ENCODE measurements around the gene HAP1.
"Not testable (repeated sequence)": the region's sequence is repeated elsewhere in the genome, so short reads cannot be mapped to it uniquely, and the experiment has no call there.

The HAP1 gene, protein sequence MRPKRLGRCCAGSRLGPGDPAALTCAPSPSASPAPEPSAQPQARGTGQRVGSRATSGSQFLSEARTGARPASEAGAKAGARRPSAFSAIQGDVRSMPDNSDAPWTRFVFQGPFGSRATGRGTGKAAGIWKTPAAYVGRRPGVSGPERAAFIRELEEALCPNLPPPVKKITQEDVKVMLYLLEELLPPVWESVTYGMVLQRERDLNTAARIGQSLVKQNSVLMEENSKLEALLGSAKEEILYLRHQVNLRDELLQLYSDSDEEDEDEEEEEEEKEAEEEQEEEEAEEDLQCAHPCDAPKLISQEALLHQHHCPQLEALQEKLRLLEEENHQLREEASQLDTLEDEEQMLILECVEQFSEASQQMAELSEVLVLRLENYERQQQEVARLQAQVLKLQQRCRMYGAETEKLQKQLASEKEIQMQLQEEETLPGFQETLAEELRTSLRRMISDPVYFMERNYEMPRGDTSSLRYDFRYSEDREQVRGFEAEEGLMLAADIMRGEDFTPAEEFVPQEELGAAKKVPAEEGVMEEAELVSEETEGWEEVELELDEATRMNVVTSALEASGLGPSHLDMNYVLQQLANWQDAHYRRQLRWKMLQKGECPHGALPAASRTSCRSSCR

DNA sequence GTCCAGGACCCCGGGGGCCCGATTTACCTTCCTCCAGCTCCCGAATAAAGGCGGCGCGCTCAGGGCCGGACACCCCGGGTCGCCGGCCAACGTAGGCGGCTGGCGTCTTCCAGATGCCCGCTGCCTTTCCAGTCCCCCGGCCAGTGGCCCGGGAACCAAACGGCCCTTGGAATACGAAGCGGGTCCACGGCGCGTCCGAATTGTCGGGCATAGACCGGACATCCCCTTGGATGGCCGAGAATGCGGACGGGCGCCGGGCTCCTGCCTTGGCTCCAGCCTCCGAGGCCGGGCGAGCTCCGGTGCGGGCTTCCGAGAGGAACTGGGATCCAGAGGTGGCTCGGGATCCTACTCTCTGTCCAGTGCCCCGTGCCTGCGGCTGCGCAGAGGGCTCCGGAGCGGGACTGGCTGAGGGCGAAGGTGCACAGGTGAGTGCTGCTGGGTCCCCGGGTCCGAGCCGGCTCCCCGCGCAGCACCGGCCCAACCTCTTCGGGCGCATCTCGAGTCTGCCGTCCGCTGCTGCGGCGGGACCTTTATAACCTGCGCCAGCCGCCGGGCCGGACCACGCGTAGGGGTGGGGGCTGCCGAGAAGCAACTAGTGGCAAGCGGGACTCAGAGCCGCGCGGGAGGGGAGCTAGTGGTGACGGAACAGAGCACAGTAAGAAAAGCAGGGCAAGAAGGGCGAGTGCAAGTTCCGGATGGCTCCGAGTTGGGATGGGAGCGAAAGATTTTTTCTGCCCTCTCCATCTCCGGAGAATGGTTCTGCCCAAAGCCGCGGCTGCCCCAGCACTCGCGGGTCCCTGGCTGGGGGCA is at the start of gene HAP1:
Gene HAP1 (minus strand): TSS at position 505 of the 810 bp plus-strand sequence. CDS start 9 bp downstream, at position 496.
- peak; percentile 29 for DNase-seq

DNA sequence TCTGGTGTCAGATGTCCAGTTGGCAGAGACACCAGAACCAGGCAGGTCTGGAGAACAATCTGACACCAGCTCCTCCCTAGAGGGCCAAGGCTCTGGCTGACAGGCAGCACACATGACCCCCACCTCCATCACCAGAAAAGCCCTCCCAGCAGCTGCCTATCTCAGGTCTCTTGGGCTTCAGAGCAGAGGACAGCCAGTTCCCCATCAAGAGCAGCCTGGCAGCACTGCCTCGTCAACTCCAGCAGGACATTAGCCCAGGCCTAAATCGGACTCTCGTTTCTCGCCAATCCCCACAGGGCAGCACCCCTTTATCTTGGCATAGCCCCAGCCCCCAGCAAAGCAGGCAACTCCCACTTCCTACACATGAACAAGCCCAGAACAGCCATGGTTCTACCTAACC is 47.7 kb upstream of the HAP1 start:
- no peak for DNase-seq

DNA sequence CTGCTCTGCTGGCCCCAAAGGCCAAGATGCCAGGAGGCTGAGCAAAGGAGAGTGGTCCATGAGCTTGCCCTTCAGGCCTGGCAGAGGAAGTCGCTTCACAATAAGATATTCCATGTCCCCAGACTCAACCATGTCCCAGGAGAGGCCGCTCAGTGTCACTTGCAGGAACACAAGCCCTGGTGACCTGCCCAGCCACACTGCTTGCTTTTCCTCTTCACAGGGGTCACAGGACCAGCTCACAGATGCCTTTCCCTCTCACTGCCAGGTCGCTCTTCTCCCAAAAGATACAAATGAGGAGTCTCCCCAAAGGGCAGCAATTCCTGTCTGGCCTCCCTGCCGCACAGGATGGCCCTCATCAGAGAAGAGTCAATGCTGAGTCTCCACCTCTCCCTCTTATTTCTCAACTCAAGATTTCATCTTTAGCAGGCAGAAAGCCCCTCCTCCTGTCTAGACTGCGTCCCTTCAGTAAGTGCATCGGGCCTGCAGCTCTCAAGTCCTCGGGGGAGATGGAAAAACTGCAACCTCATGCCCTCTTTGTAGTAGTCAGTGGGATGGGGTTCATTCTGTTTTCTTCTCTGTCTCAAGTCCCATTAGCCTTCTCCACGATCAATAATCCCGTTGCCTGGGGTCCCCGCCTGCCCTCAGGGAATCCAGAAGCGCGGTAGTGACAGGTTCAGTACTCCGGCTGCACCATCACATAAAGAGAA is 47.1 kb upstream of the HAP1 start:
- no peak for DNase-seq

DNA sequence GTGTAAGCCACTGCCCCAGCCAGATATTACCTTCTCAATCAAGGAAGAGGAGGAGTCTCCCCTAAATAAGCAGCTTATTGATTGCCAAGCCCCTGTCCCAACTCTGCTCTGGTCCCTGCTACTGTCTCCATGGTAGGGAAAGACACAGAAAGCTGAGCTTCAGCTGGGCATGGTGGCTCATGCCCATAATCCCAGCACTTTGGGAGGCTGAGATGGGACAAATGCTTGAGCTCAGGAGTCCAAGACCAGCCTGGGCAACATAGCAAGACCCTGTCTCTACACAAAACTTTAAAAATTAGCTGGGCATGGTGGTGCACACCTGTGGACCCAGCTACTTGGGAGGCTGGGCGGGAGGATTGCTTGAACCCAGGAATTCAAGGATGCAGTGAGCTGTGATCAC is 45.5 kb upstream of the HAP1 start:
- no peak for DNase-seq

DNA sequence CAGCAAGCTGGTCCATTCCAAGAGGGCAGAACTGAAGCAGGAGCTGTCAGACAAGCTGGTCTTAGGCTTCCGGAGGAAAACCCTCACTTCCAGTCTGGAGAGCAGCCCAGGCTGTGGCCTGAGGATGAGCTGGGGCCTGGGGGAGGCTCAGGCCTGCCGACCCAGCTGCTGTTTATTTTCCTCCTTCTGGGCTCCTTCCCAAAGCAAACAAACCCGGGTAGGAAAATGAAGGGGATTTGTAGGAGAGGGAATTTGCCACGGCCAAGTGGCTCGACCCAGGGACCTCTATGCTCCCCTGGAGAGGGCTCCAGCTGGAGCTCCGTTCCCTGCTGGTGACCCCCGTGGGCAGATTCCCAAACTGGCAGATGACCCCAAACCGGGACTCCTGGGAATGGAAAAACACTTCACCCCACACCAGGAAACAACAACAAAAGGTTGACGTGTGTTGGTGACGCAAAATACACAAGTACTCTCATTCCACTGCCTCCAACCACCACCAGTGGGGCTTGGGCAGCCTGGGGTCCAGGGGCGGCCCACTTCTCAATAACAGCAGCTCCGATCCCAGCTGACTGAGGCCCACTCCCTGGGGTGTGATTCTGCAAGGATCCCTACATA is 43.2 kb upstream of the HAP1 start:
- DNase-seq: no peak

DNA sequence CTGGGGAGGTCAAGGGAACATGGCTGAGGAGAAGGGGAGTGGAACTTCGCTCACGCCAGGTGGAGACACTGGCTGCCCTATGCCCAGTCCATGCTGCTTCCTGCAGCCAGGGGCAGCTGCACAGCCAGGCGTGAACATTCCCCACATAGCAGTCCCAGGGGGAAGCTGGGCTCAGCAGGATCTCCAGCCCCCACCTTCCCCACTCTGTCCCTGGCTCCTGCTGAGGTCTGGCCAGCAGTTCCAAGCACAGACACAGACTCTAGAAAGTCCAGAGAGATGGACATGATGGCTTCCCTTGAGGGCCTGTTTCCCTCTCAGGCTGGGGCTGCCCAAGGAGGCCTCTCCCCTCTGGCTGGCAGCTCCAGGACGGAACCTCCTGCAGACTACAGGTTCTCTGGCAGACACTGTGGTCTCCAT is 42.7 kb upstream of the HAP1 start:
- no peak for DNase-seq

DNA sequence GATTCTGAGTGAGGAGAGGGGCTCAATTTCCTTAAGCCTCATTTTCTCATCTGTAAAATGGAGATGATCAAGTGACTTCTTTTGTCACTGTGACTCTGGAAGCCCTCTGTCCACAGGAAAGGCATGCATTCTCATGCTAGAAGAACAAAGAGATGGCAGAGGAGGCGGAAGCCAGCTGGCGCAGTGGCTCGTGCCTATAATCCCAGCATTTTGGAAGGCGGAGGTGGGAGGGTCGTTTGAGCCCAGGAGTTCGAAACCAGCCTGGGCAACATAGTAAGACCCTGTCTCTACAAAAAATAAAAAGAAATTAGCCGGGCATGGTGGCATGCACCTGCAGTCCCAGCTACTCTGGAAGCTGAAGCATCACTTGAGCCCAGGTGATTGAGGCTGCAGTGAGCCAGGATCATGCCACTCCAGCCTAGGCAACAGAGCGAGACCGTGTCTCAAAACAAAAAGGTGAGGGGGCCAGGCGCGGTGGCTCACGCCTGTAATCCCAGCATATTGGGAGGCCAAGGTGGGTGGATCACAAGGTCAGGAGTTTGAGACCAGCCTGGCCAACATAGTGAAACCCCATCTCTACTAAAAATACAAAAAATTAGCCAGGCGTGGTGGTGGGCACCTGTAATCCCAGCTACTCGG is 41.9 kb upstream of the HAP1 start:
- DNase-seq: not testable (repeated sequence)

DNA sequence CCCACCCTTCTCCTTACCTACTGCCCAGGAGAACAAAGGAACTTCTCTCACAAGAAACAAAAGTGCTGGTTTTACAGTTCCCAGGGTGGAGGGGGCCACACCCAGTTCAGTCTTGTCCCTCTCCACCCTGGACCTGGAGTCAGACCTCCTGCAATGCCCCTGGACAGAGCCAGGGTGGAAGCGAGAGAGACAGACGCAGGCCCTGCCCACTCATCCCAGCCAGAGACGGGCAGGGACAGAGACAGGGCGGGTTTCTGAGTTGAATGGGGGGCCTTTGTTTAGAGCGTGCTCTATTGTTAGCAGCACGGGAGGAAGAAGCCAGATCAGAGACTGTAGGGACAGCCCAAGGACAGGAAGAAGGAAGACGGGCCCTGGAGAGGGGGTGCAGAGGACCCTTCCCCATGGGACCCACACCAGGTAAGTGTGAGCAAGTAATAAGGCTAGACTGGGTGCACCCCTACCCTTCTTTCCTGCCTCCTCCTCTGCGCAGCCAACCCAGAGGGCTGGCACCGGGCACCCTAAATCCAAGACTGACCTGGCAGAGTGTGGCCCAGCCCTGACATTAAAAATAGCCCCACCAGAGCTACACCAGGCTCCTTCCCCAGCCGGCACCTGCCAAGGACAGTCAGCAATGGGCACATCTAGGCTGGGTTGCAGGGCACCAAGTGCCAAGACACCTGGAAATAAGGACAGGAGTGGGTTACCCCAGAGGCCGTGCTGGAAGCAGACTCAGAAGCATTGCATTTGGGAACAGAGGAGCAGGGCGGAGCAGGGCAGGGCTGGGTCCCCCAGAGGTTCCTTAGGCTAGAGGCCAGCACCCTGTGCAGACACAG is 41.2 kb upstream of the HAP1 start:
- DNase-seq: no peak

DNA sequence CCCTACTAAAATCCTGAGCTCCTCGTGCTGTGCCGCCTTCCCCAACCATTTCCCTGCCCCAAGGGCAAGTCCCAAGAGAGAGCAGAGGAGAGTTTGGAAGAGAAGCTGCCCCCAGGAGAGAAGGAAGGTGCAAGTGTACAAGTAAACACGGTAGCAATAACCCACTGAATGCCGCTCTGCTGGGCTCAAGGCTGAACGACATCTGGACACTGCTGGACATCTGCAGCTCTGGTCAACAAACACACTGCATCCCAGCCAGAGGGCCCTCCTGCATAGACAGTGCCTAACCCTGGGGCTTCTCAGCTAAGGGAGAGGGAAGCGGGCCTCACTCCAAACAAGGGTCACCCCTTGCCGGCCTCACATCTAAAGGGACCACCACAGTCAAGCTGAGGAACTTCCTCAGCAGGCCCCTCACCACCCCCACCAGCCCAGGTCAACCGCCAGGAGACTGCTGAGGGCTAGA is 39.3 kb upstream of the HAP1 start:
- DNase-seq: no peak

DNA sequence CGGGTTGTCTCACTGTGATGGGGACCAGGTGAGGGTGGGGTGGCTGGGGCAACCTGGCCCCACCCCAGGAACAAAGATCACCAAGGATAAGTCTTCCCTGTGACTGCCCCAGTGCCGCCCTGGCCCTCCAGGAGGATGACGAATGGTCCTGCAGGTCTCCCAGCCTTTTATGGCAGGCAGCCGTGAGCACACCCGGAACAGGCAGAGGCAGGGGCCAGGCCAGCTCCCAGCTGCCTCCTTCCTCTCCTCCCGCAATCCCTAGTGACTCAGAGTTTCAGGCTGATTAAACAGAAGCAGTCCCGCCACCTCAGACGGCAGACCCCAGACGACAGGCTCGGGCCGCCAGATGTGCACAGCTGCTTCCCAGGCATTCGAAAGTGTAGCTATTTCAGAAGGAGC is 38.7 kb upstream of the HAP1 start:
- DNase-seq: no peak

DNA sequence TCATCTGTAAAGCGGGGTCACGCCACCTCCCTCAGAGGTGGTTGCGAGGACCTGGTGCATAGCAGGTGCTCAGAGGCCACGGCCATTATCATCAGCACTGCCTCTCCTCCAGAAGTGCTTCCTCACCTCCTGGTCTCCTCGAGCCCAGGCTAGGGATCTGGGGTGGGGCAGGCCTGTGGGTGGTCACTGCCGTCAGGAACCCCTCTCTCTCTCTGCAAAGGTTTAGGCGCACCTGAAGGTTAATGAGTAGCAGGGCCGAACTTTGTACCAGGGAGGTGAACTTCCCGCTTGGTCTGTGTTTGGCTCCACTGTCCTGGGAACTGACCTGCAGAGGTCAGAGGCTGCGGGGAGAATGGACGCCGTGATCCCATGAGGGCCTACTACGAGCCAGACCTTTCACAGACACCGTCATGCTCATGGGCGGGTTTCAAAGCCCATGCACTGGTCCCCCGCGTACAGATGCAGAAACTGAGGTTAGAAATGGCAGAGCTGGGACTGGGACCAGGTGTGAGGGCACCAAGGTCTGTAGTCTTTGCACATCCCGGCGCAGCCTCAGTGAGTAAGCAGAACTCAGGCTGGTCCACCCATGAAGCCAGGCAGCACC is 38.2 kb upstream of the HAP1 start:
- no peak for DNase-seq

DNA sequence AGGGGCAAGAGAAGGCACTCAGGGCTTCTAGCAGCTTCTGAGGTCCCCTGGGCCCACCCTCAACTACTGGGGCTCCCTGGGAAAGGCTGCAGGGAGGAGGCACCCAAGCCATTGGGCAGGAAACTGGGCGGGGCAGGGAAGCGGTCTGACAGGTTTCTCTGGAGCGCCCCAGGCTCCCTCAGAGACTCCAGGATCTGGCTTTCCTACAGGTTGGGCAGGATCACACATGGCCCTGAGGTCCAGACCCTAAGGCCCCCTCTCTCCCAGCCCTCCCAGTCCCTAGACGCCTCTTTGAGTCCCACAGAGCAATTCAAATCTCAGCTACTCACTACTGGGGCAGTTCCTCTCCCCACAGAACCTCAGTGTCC is 37.8 kb upstream of the HAP1 start:
- no peak for DNase-seq

DNA sequence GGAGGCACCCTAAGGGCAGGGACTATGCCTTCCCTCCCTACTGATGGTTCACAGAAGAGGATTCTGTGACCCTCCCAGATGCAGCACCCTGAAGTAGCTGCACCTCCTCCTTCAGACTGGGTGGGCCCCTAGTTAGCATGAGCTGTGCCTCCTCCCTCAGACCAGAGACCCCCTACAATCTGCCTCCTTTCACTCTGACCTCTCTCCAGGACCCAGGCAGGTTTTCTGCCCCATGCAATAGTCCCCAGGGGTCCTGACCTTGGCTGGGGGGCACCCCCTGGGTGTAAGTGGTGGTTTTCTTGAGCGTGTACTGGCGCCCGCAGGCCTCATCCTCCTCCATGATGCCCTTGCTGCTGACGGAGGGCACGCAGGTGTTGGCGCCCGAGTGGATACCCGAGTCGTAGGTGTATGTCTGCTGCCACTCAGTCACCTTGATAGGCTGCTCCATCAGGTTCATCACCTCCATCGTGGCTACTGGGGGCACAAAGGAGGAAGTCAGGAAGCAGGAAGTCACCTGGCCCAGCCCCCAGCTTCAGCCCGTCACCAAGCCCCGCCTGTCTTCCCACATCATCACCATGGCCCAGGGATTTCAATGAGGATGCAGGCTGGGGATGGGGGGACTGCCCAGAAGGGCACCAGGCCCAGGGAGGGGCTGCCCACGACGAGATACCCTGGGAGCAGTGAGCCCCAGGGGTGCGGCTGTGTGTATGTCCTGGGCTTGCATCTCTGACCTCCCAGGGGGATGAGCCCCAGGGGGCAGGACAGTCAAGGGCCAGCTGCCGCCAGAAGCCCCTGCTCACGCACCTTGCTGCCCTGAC is 37.2 kb upstream of the HAP1 start:
- DNase-seq: no peak

DNA sequence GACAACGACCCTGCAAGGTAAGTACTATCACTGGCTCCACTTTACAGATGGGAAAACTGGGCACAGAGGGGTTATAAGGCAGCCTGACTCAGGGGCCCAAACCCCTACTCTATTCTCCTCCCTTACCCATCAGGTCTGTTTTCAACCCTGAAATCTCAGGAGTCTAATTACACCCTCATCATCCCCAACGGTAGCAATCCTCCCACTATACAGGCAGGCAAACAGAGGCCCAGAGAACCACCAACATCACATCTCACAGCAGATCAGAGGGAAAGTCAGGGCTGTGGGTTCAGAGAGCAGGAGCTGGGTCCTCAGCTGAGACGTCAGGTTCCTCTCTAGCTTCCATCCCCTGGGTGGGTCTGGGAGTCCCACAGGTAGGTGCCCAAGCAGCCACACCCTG is 35.5 kb upstream of the HAP1 start:
- no peak for DNase-seq

DNA sequence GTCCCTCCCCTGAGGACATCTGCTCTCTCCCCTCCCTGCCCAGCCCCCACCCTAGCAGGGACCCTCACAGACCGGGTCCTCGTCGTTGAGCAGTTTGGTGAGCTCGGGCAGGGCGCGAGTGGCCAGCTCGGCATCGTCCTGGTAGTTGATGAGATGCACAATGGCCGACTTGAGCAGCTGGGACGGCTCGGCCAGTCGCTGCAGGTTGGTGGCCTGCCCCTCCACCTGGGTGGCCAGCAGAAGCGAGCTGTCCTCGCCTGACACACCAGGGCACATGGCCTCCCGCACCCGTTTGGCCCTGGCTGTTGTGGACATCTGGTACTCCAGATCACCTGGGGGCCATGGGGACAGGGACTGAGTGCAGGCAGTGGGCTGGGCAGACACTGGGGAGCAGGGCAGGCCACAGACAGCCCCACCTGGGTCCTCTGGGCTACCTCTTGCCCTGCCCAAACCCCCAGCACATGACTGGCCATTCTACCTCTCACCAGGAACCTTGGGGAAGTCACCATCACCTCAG is 35.0 kb upstream of the HAP1 start:
- DNase-seq: no peak

DNA sequence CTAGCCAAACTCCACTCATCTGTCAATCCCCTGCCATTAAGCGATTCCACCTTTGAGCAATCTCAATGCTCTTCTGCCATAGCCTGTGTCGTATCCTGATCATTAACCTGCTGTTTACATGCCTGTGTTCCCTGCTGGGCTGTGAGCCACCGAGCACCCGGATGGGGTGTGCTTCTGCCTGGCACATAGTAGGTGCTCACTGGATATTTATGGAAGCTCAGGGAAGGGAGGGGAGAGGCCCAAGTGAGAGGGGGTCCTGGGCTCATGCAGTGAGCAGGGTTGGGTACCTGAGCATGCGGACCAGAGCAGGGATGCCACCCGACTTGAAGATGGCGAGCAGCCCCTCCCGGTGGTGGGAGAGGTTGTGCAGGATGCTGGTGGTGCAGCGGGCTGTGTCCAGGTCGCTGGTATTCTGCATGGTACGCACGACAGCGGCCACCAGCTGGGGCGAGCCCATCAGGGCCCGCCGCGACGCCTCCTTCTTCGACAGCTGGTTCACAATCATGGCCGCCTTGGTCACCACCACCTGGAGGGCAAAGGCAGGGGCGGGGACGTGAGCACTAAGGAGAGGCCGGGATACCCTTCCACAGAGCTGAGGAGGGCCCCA is 34.3 kb upstream of the HAP1 start:
- DNase-seq: no peak

DNA sequence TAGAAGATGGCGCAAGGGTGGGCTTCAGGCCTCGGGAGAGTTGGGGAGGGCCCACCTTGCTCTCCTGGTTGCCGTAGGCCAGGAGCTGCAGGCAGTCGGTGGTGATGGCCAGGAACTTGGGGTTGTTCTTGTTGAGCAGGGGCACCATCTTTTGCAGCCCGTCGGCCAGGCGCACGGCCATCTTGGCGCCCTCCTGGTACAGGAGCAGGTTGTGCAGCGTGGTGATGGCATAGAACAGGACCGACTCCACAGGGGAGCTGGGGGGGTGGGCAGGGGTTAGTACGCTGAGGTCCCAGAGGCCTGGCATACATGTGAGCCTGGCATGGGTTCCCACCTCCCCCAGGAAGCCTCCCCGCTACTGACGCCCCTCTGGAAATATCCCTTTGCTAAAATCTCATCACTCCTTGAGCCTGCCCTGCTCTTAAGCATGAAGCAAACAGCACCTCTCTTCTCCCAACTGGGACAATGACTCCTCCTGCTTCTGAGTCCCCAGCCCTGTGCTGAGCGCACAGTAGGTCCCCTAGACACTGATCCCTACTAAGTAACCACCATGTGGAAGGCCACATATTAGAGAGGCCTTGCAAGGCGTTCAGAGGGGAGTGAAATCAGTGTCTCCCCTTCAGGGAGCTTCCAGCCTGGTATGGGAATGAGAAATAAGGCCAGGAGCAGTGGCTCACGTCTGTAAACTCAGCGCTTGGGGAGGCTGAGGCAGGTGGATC is 33.0 kb upstream of the HAP1 start:
- DNase-seq: no peak

DNA sequence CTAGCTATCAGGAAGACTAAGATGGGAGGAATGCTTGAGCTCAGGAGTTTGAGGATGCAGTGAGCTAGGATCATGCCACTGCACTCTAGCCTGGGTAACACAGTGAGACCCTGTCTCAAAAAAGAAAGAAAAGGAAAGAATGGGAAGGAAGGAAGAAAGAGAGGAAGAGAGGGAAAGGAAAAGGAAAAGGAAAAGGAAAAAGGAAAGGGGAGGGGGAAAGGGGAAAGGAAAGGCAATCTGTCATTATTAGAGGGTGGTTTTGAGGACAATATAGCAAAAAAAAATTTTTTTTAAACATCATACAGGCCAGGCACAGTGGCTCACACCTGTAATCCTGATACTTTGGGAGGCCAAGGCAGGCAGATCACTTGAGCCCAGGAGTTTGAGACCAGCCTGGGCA is 31.7 kb upstream of the HAP1 start:
- DNase-seq: no peak

All from activated CD4-positive, alpha-beta T cell treated with anti-CD3 and anti-CD28 coated beads for 48 hours (primary cell).